ENCODE results near the gene PIEZO2. TPM values are rescaled to one million over a fixed set of nuclear protein-coding genes. Genes with fewer than 3 reads are reported as not detected.

The PIEZO2 gene
- total and polyA plus RNA-seq, 10 donors = 0.42 to 13.0 (median 8.0) TPM

GRCh38 chr18:11070593-11070992 is 78.8 kb downstream of the PIEZO2 start:
- H3K4me3 ChIP-seq = no peak overlapping the region
- 63 to 80% (median 72%) methylated on average over 11 of the region's 11 CpGs for WGBS, 5 donors
- no peak for DNase-seq

GRCh38 chr18:11066038-11066437 is 83.3 kb downstream of the PIEZO2 start:
- no peak for DNase-seq
- 80 to 90% (median 85%) methylated on average over 5 of the region's 5 CpGs for WGBS, 5 donors
- intact Hi-C loops (cut with DNase I; ENCODE audit: low total_unique reads) = no loop called here

More at GRCh38 chr18:11070593-11070992, 78.8 kb downstream of the PIEZO2 start:
- H3K27ac ChIP-seq = no peak overlapping the region
- H3K36me3 ChIP-seq = no peaks in the 10 kb centered on the region
- TF ChIP-seq CTCF (IDR thresholded peaks at IDR 0.05 in 8 of 11, conservative IDR thresholded peaks at IDR 0.05 in 3 of 11) (no peak), POLR2A (IDR thresholded peaks at IDR 0.05) (no peak), POLR2AphosphoS5 (IDR thresholded peaks at IDR 0.05) (no peak)
- H3K9me3 ChIP-seq = peaks cover 0 to 14% (median 3%) of the 10 kb centered on the region in 8 donors
- H3K27me3 ChIP-seq (replicated peaks in 1 of 7) = no peaks in the 10 kb centered on the region
- intact Hi-C loops (cut with DNase I; ENCODE audit: low total_unique reads) = no loop called here
- no peaks in the 10 kb centered on the region for H3K4me1 ChIP-seq

GRCh38 chr18:11064727-11065460 is 84.5 kb downstream of the PIEZO2 start:
- WGBS, 5 donors = 43 to 81% (median 60%) methylated on average over 7 of the region's 7 CpGs
- intact Hi-C loops (cut with DNase I; ENCODE audit: low total_unique reads) = no loop called here
- Histone ChIP-seq H3K36me3 (no peaks in the 10 kb centered on the region), H3K27me3 (replicated peaks in 1 of 7) (no peaks in the 10 kb centered on the region), H3K27ac (no peak overlapping the region), H3K4me3 (no peak overlapping the region), H3K4me1 (no peaks in the 10 kb centered on the region), H3K9me3 (peaks cover 0 to 14% (median 3%) of the 10 kb centered on the region in 8 donors)
- no peak for DNase-seq
- TF ChIP-seq POLR2AphosphoS5 (IDR thresholded peaks at IDR 0.05) (no peak), POLR2A (IDR thresholded peaks at IDR 0.05) (no peak), CTCF (IDR thresholded peaks at IDR 0.05 in 8 of 11, conservative IDR thresholded peaks at IDR 0.05 in 3 of 11) (no peak)

More at GRCh38 chr18:11066038-11066437, 83.3 kb downstream of the PIEZO2 start:
- Histone ChIP-seq H3K4me1 (no peaks in the 10 kb centered on the region), H3K9me3 (peaks cover 0 to 14% (median 3%) of the 10 kb centered on the region in 8 donors), H3K4me3 (no peak overlapping the region), H3K27ac (no peak overlapping the region), H3K27me3 (replicated peaks in 1 of 7) (no peaks in the 10 kb centered on the region), H3K36me3 (no peaks in the 10 kb centered on the region)
- no peak for TF ChIP-seq POLR2A (IDR thresholded peaks at IDR 0.05)

- DNase-seq = no peak
- no peak overlapping the region for H3K27ac ChIP-seq
- H3K9me3 ChIP-seq = peaks cover 0 to 14% (median 3%) of the 10 kb centered on the region in 8 donors
- intact Hi-C loops (cut with DNase I; ENCODE audit: low total_unique reads) = no loop called here
- 63 to 81% (median 75%) methylated on average over 2 of the region's 2 CpGs for WGBS, 5 donors
- H3K4me3 ChIP-seq = no peak overlapping the region
- no peaks in the 10 kb centered on the region for H3K4me1 ChIP-seq
- H3K36me3 ChIP-seq = no peaks in the 10 kb centered on the region
- H3K27me3 ChIP-seq (replicated peaks in 1 of 7) = no peaks in the 10 kb centered on the region
- no peak for TF ChIP-seq POLR2AphosphoS5 (IDR thresholded peaks at IDR 0.05)
- TF ChIP-seq CTCF (IDR thresholded peaks at IDR 0.05 in 8 of 11, conservative IDR thresholded peaks at IDR 0.05 in 3 of 11) = no peak
- no peak for TF ChIP-seq POLR2A (IDR thresholded peaks at IDR 0.05)
Observed at GRCh38 chr18:11064106-11064505, 85.3 kb downstream of the PIEZO2 start.

All from spleen (tissue), 11 donors.